Tibial nerve (tissue), 4 donors: ENCODE results near the gene RPS6KL1. TPM values are rescaled to one million over a fixed set of nuclear protein-coding genes. Genes with fewer than 3 reads are reported as not detected.

Experiments used
- DNase-seq, 2 donors: peaks; one replicate each; pipeline ENCODE4 v3.0.0-alpha.2; 2019; ENCODE audit warnings: low spot score in 2 of 2
- H3K27ac ChIP-seq, 4 donors: fragments of 200-600 bp; sonication (generic) in 3 of 4; one replicate each; pipeline ENCODE4 v1.5.1; 2017 to 2019; ENCODE audit warnings: mild to moderate bottlenecking in 1 of 4
- H3K27me3 ChIP-seq, 2 donors: fragments of 200-600 bp; sonication (generic) in 1 of 2; one replicate each; pipeline versions ENCODE4 v1.5.1 to v1.6.0; 2017 to 2019
- H3K36me3 ChIP-seq, 3 donors: fragments of 200-600 bp; sonication (generic); one replicate each; pipeline ENCODE4 v1.5.1; 2018 to 2019
- H3K4me1 ChIP-seq, 4 donors: fragments of 200-600 bp; sonication (generic) in 3 of 4; one replicate each; pipeline ENCODE4 v1.5.1; 2017 to 2019
- H3K4me3 ChIP-seq, 4 donors: fragments of 200-600 bp; sonication (generic) in 3 of 4; one replicate each; pipeline ENCODE4 v1.5.1; 2017 to 2019; ENCODE audit warnings: mild to moderate bottlenecking in 1 of 4, moderate library complexity in 1 of 4
- H3K9me3 ChIP-seq, 4 donors: fragments of 200-600 bp; sonication (generic) in 3 of 4; one replicate each; pipeline ENCODE4 v1.5.1; 2017 to 2019
- CTCF ChIP-seq, 5 experiments: fragments of 200-600 bp in 3 of 5; fragments of 450-650 bp in 2 of 5; sonication (generic) in 3 of 5; IDR thresholded peaks; one replicate each; pipeline ENCODE4 v1.5.1; 2016 to 2019; ENCODE audit warnings: antibody characterized with exemption in 5 of 5, mild to moderate bottlenecking in 3 of 5, moderate library complexity in 2 of 5
- EP300 ChIP-seq, 2 donors: sonication (generic); formaldehyde crosslinking; IDR thresholded peaks; one replicate each; pipeline ENCODE4 v1.6.1; 2017; ENCODE audit warnings: antibody characterized with exemption in 2 of 2, mild to moderate bottlenecking in 1 of 2
- POLR2A ChIP-seq, 2 donors: fragments of 450-650 bp; IDR thresholded peaks; one replicate each; pipeline ENCODE4 v1.6.1; 2017; ENCODE audit warnings: antibody characterized with exemption in 2 of 2, mild to moderate bottlenecking in 2 of 2, moderate library complexity in 2 of 2
- WGBS, 2 donors: methylation state at CpG; one replicate each; pipeline ENCODE4 v1.1.5; 2018; 5-methylcytosine and 5-hydroxymethylcytosine counted together
- total RNA-seq, 4 donors: library from RNA; depleted of rRNA; stranded (reverse); fragments of >200 nt; gene quantifications; one replicate each; pipeline ENCODE4 v1.1.0, GENCODE V29; 2016

Gene RPS6KL1
- total RNA-seq, 4 donors from 2014 or later, result 2.0 to 20.7 (median 7.7) TPM

GRCh38 chr14:74963705-74964271 lies 40.7 kb upstream of the RPS6KL1 start:
- H3K27ac ChIP-seq, result no peak overlapping the region
- peaks cover 0 to 7% (median 0%) of the 10 kb centered on the region in 4 donors for H3K4me1 ChIP-seq
- H3K36me3 ChIP-seq, result no peaks in the 10 kb centered on the region
- TF ChIP-seq POLR2A (IDR thresholded peaks at IDR 0.05), result no peak
- TF ChIP-seq EP300 (IDR thresholded peaks at IDR 0.05), result no peak
- no peak for TF ChIP-seq CTCF (IDR thresholded peaks at IDR 0.05)
- no peak for DNase-seq
- 54 to 64% methylated on average over 9 of the region's 9 CpGs for WGBS, 2 donors
- no peaks in the 10 kb centered on the region for H3K27me3 ChIP-seq
- no peaks in the 10 kb centered on the region for H3K9me3 ChIP-seq
- no peak overlapping the region for H3K4me3 ChIP-seq

GRCh38 chr14:74963178-74963704 lies 40.2 kb upstream of the RPS6KL1 start:
- 69 to 73% methylated on average over 9 to 12 of the region's 12 CpGs for WGBS, 2 donors
- Histone ChIP-seq H3K9me3 (no peaks in the 10 kb centered on the region), H3K4me1 (peaks cover 0 to 7% (median 0%) of the 10 kb centered on the region in 4 donors), H3K4me3 (no peak overlapping the region), H3K36me3 (no peaks in the 10 kb centered on the region), H3K27ac (no peak overlapping the region), H3K27me3 (no peaks in the 10 kb centered on the region)
- no peak for TF ChIP-seq POLR2A (IDR thresholded peaks at IDR 0.05)
- no peak for TF ChIP-seq EP300 (IDR thresholded peaks at IDR 0.05)
- no peak for TF ChIP-seq CTCF (IDR thresholded peaks at IDR 0.05)
- no peak for DNase-seq

- H3K27me3 ChIP-seq, result no peaks in the 10 kb centered on the region
- TF ChIP-seq EP300 (IDR thresholded peaks at IDR 0.05), result no peak
- TF ChIP-seq CTCF (IDR thresholded peaks at IDR 0.05), result no peak
- no peak for TF ChIP-seq POLR2A (IDR thresholded peaks at IDR 0.05)
- H3K9me3 ChIP-seq, result no peaks in the 10 kb centered on the region
- H3K27ac ChIP-seq, result no peak overlapping the region
- DNase-seq, result no peak
- no peaks in the 10 kb centered on the region for H3K36me3 ChIP-seq
- peaks cover 0 to 7% (median 0%) of the 10 kb centered on the region in 4 donors for H3K4me1 ChIP-seq
- no peak overlapping the region for H3K4me3 ChIP-seq
- WGBS, 2 donors, result 65 to 66% methylated on average over 8 of the region's 8 CpGs
Measured at GRCh38 chr14:74962493-74962892, 39.4 kb upstream of the RPS6KL1 start.

- peaks cover 0 to 7% (median 0%) of the 10 kb centered on the region in 4 donors for H3K4me1 ChIP-seq
- DNase-seq, result no peak
- H3K27ac ChIP-seq, result no peak overlapping the region
- 36 to 39% methylated on average over 11 of the region's 11 CpGs for WGBS, 2 donors
- no peaks in the 10 kb centered on the region for H3K27me3 ChIP-seq
- TF ChIP-seq EP300 (IDR thresholded peaks at IDR 0.05) (no peak), POLR2A (IDR thresholded peaks at IDR 0.05) (no peak), CTCF (IDR thresholded peaks at IDR 0.05) (no peak)
- H3K36me3 ChIP-seq, result no peaks in the 10 kb centered on the region
- H3K4me3 ChIP-seq, result no peak overlapping the region
- no peaks in the 10 kb centered on the region for H3K9me3 ChIP-seq
Measured at GRCh38 chr14:74962046-74962445, 39.0 kb upstream of the RPS6KL1 start.

GRCh38 chr14:74961238-74961911 lies 38.3 kb upstream of the RPS6KL1 start:
- DNase-seq, result no peak
- H3K9me3 ChIP-seq, result no peaks in the 10 kb centered on the region
- H3K36me3 ChIP-seq, result no peaks in the 10 kb centered on the region
- WGBS, 2 donors, result 82 to 89% methylated on average over 5 of the region's 5 CpGs
- H3K4me3 ChIP-seq, result no peak overlapping the region
- TF ChIP-seq CTCF (IDR thresholded peaks at IDR 0.05) (no peak), EP300 (IDR thresholded peaks at IDR 0.05) (no peak), POLR2A (IDR thresholded peaks at IDR 0.05) (no peak)
- no peaks in the 10 kb centered on the region for H3K27me3 ChIP-seq
- H3K27ac ChIP-seq, result no peak overlapping the region
- H3K4me1 ChIP-seq, result peaks cover 0 to 9% (median under 1%) of the 10 kb centered on the region in 4 donors
